Measurements from ENCODE around the gene ZNF79.

GRCh38 chr9:127479507-127480081, 55.4 kb downstream of the ZNF79 start:
- no peak for TF ChIP-seq POLR2A (IDR thresholded peaks at IDR 0.05; ENCODE audit: low read length)
- TF ChIP-seq GATA1 (IDR thresholded peaks at IDR 0.05; ENCODE audit: low read depth, low read length) = no peak
